AG09309 (cell line): ENCODE measurements around the gene C22orf42.
"Not testable (repeated sequence)": the region's sequence is repeated elsewhere in the genome, so short reads cannot be mapped to it uniquely, and the experiment has no call there.

Experiments used
- DNase-seq: peaks from one replicate; pipeline ENCODE4 v3.0.0-alpha.2; 2010; ENCODE audit warnings: low read depth
- H3K4me3 ChIP-seq: 2 replicates; pipeline ENCODE4 v1.5.1; 2011; ENCODE audit warnings: mild to moderate bottlenecking, low read depth, low read length, moderate library complexity; ENCODE audit not compliant: control insufficient read depth
- CTCF ChIP-seq: IDR thresholded peaks from 2 replicates; pipeline ENCODE4 v1.5.1; 2011; ENCODE audit warnings: mild to moderate bottlenecking, low read depth, low read length, inconsistent platforms; ENCODE audit not compliant: insufficient read depth, control insufficient read depth; ENCODE audit errors: missing control alignments

C22orf42 gene

GRCh38 chr22:32200752-32201151 is 41.6 kb upstream of the C22orf42 start:
- no peak for TF ChIP-seq CTCF
- H3K4me3 ChIP-seq: no peak overlapping the region
- DNase-seq: no peak

GRCh38 chr22:32199961-32200360 is 40.9 kb upstream of the C22orf42 start:
- no peak for TF ChIP-seq CTCF
- H3K4me3 ChIP-seq: no peak overlapping the region
- DNase-seq: no peak

- H3K4me3 ChIP-seq: no peak overlapping the region
- no peak for TF ChIP-seq CTCF
- DNase-seq: no peak
Observed at GRCh38 chr22:32199341-32199740, 40.2 kb upstream of the C22orf42 start.

- not testable (repeated sequence) for DNase-seq, H3K4me3 ChIP-seq
Observed at GRCh38 chr22:32197553-32198226, 38.6 kb upstream of the C22orf42 start.

- not testable (repeated sequence) for H3K4me3 ChIP-seq, DNase-seq
Observed at GRCh38 chr22:32195900-32196299, 36.8 kb upstream of the C22orf42 start.

- H3K4me3 ChIP-seq, DNase-seq: not testable (repeated sequence)
Observed at GRCh38 chr22:32193346-32193745, 34.2 kb upstream of the C22orf42 start.

- DNase-seq, H3K4me3 ChIP-seq: not testable (repeated sequence)
Observed at GRCh38 chr22:32191021-32191420, 31.9 kb upstream of the C22orf42 start.

- no peak for TF ChIP-seq CTCF
- H3K4me3 ChIP-seq: no peak overlapping the region
- no peak for DNase-seq
Observed at GRCh38 chr22:32185821-32186220, 26.7 kb upstream of the C22orf42 start.

- TF ChIP-seq CTCF: no peak
- no peak for DNase-seq
- no peak overlapping the region for H3K4me3 ChIP-seq
Observed at GRCh38 chr22:32183625-32184024, 24.5 kb upstream of the C22orf42 start.
